H1 (cell line): ENCODE data around the gene AFF2. TPM values are rescaled to one million over a fixed set of nuclear protein-coding genes. Genes with fewer than 3 reads are reported as not detected.

Source experiments
- CTCF ChIA-PET: fragments of 300-600 bp; sonication (Branson Sonifier 250); formaldehyde crosslinking; loops from one replicate; lab custom pipeline; 2021; ENCODE audit not compliant: partially characterized antibody; lab: Charles Lee
- POLR2A ChIA-PET: fragments of 300-600 bp; sonication (Branson Sonifier 250); formaldehyde crosslinking; loops from one replicate; lab custom pipeline; 2021; ENCODE audit warnings: inconsistent platforms; ENCODE audit not compliant: partially characterized antibody; lab: Charles Lee
- DNase-seq, 2 experiments: peaks; one replicate each; pipeline versions ENCODE4 v3.0.0 to v3.0.0-alpha.2; 2010 to 2022; ENCODE audit warnings: low spot score in 2 of 2, low read depth in 1 of 2, mixed read lengths in 1 of 2
- FAIRE-seq: peaks from 2 replicates; lab custom pipeline; 2011; peaks lifted over from hg19 to GRCh38; lab: Jason Lieb, UNC
- H2AFZ ChIP-seq: 2 replicates; pipeline ENCODE4 v1.8.1; 2012; ENCODE audit warnings: low read length, inconsistent platforms
- H2AK5ac ChIP-seq: 2 replicates; pipeline ENCODE4 v1.6.1; 2013; ENCODE audit warnings: low read depth, low read length
- H2BK120ac ChIP-seq: replicated peaks from 2 replicates; pipeline ENCODE3; 2013; ENCODE audit warnings: low read depth, low read length, inconsistent platforms
- H2BK12ac ChIP-seq: 2 replicates; pipeline ENCODE4 v1.6.1; 2013; ENCODE audit warnings: low read depth, low read length
- H2BK15ac ChIP-seq: 2 replicates; pipeline ENCODE4 v1.6.1; 2013; ENCODE audit warnings: low read length
- H2BK20ac ChIP-seq: 2 replicates; pipeline ENCODE4 v1.6.1; 2013; ENCODE audit warnings: low read length
- H2BK5ac ChIP-seq: 2 replicates; pipeline ENCODE4 v1.6.1; 2013; ENCODE audit warnings: low read depth, low read length
- H3K14ac ChIP-seq: 2 replicates; pipeline ENCODE4 v1.6.1; 2013; ENCODE audit warnings: inconsistent platforms; ENCODE audit not compliant: insufficient read length
- H3K18ac ChIP-seq: 2 replicates; pipeline ENCODE4 v1.6.1; 2013; ENCODE audit warnings: low read length; ENCODE audit errors: extremely low read depth
- H3K23ac ChIP-seq: 2 replicates; pipeline ENCODE4 v1.6.1; 2013; ENCODE audit warnings: inconsistent platforms; ENCODE audit not compliant: insufficient read length
- H3K23me2 ChIP-seq: 2 replicates; pipeline ENCODE4 v1.6.1; 2013; ENCODE audit warnings: low read depth, low read length
- H3K27ac ChIP-seq: 2 replicates; pipeline ENCODE4 v1.6.1; 2011; ENCODE audit warnings: low read depth, low read length, inconsistent platforms
- H3K27me3 ChIP-seq, 4 experiments: replicated peaks in 1 of 4; 1 replicate in 1 of 4; 2 replicates in 3 of 4; pipeline versions ENCODE4 v1.6.1 to v1.8.1; 2011 to 2013; ENCODE audit warnings: low read length in 3 of 4, mild to moderate bottlenecking in 3 of 4, inconsistent platforms in 2 of 4, mixed read lengths in 2 of 4, moderate library complexity in 1 of 4; ENCODE audit not compliant: control insufficient read depth in 3 of 4, insufficient read depth in 3 of 4; ENCODE audit errors: extremely low read depth in 1 of 4
- H3K36me3 ChIP-seq, 4 experiments: 2 replicates each; pipeline versions ENCODE4 v1.6.1 to v1.8.1; 2011 to 2013; ENCODE audit warnings: mild to moderate bottlenecking in 4 of 4, low read length in 3 of 4, moderate library complexity in 2 of 4, control low read depth in 1 of 4, inconsistent platforms in 1 of 4; ENCODE audit not compliant: insufficient read depth in 4 of 4, control insufficient read depth in 2 of 4
- H3K4ac ChIP-seq: replicated peaks from 2 replicates; pipeline ENCODE3; 2013; ENCODE audit warnings: low read length, low read depth, mixed read lengths, inconsistent platforms; ENCODE audit not compliant: insufficient read length
- H3K4me1 ChIP-seq, 4 experiments: replicated peaks in 1 of 4; 1 replicate in 1 of 4; 2 replicates in 3 of 4; pipeline versions ENCODE4 v1.6.1 to v1.8.1; 2011 to 2013; ENCODE audit warnings: low read length in 3 of 4, inconsistent platforms in 2 of 4, mixed read lengths in 1 of 4; ENCODE audit not compliant: insufficient read depth in 4 of 4, control insufficient read depth in 3 of 4
- H3K4me2 ChIP-seq, 2 experiments: 2 replicates each; pipeline versions ENCODE4 v1.6.1 to v1.8.1; 2011 to 2013; ENCODE audit warnings: low read depth in 2 of 2, low read length in 2 of 2, control low read depth in 1 of 2, inconsistent platforms in 1 of 2, mild to moderate bottlenecking in 1 of 2; ENCODE audit not compliant: insufficient read depth in 1 of 2
- H3K4me3 ChIP-seq, 4 experiments: fragments of 200-600, 300-600 bp in 1 of 4; sonication (generic), shearing (Covaris generic), sonication (Bioruptor Twin) in 1 of 4; 2 replicates each; pipeline versions ENCODE4 v1.5.1 to v1.8.1; 2011 to 2016; ENCODE audit warnings: low read length in 4 of 4, low read depth in 3 of 4, control low read depth in 2 of 4, inconsistent platforms in 2 of 4, mild to moderate bottlenecking in 2 of 4, mixed read lengths in 1 of 4, moderate library complexity in 1 of 4; ENCODE audit not compliant: insufficient read depth in 2 of 4; ENCODE audit errors: extremely low read depth in 1 of 4
- H3K56ac ChIP-seq: replicated peaks from 2 replicates; pipeline ENCODE3; 2013; ENCODE audit warnings: low read depth, mild to moderate bottlenecking, mixed read lengths, low read length, inconsistent platforms; ENCODE audit not compliant: insufficient read length
- H3K79me1 ChIP-seq: 2 replicates; pipeline ENCODE4 v1.6.1; 2013; ENCODE audit warnings: low read depth, low read length, control low read depth
- H3K79me2 ChIP-seq, 2 experiments: 2 replicates each; pipeline versions ENCODE4 v1.6.1 to v1.8.1; 2012 to 2013; ENCODE audit warnings: low read length in 2 of 2, mild to moderate bottlenecking in 2 of 2, inconsistent platforms in 1 of 2; ENCODE audit not compliant: insufficient read depth in 2 of 2, control insufficient read depth in 1 of 2
- H3K9ac ChIP-seq, 4 experiments: replicated peaks in 1 of 4; 1 replicate in 1 of 4; 2 replicates in 3 of 4; pipeline versions ENCODE4 v1.6.1 to v1.8.1; 2011 to 2013; ENCODE audit warnings: low read depth in 3 of 4, low read length in 3 of 4, control low read depth in 2 of 4, mild to moderate bottlenecking in 2 of 4, moderate library complexity in 2 of 4, inconsistent platforms in 1 of 4; ENCODE audit errors: extremely low read depth in 1 of 4
- H3K9me3 ChIP-seq, 2 experiments: 2 replicates each; pipeline versions ENCODE4 v1.6.1 to v1.8.1; 2012 to 2013; ENCODE audit warnings: mild to moderate bottlenecking in 2 of 2, moderate library complexity in 2 of 2, control low read depth in 1 of 2, inconsistent platforms in 1 of 2, low read depth in 1 of 2, low read length in 1 of 2, mixed read lengths in 1 of 2; ENCODE audit not compliant: insufficient read depth in 2 of 2
- H4K20me1 ChIP-seq, 2 experiments: replicated peaks in 1 of 2; 2 replicates each; pipeline versions ENCODE3 to v1.8.1; 2011 to 2013; ENCODE audit warnings: inconsistent platforms in 2 of 2, low read length in 2 of 2, mild to moderate bottlenecking in 1 of 2; ENCODE audit not compliant: insufficient read depth in 2 of 2, control insufficient read depth in 1 of 2
- H4K5ac ChIP-seq: 2 replicates; pipeline ENCODE4 v1.6.1; 2013; ENCODE audit warnings: low read length, low read depth, mixed read lengths, inconsistent platforms; ENCODE audit not compliant: insufficient read length
- H4K8ac ChIP-seq: 2 replicates; pipeline ENCODE4 v1.8.0; 2013; ENCODE audit warnings: mild to moderate bottlenecking, moderate library complexity, low read length, inconsistent platforms; ENCODE audit not compliant: insufficient read depth; ENCODE audit errors: extremely low read depth
- H4K91ac ChIP-seq: replicated peaks from 2 replicates; pipeline ENCODE3; 2013; ENCODE audit warnings: low read length, mixed read lengths, inconsistent platforms; ENCODE audit not compliant: insufficient read length
- BRCA1 ChIP-seq: IDR thresholded peaks from 2 replicates; pipeline ENCODE4 v1.6.1; 2012; ENCODE audit warnings: low read depth, low read length, improper control_type of control experiment
- CHD1 ChIP-seq: IDR thresholded peaks from 2 replicates; pipeline ENCODE4 v1.6.1; 2012; ENCODE audit warnings: low read depth, low read length, improper control_type of control experiment
- EZH2 ChIP-seq: fragments of 200-600 bp; sonication (generic); IDR thresholded peaks from 2 replicates; pipeline ENCODE4 v1.7.1; 2012; ENCODE audit warnings: low read depth, mild to moderate bottlenecking, moderate library complexity, low read length, inconsistent platforms; ENCODE audit not compliant: severe bottlenecking
- HDAC2 ChIP-seq, 2 experiments: fragments of 300-600 bp in 1 of 2; sonication (generic) in 1 of 2; IDR thresholded peaks; 2 replicates each; pipeline ENCODE4 v1.6.1; 2011 to 2012; ENCODE audit warnings: low read depth in 2 of 2, low read length in 2 of 2, mild to moderate bottlenecking in 2 of 2, moderate library complexity in 2 of 2, borderline replicate concordance in 1 of 2, inconsistent platforms in 1 of 2
- JUND ChIP-seq: IDR thresholded peaks from 2 replicates; pipeline ENCODE4 v1.6.1; 2011; ENCODE audit warnings: mild to moderate bottlenecking, improper control_type of control experiment, low read length
- PHF8 ChIP-seq: fragments of 200-600 bp; sonication (generic); conservative IDR thresholded peaks from 2 replicates; pipeline ENCODE4 v1.7.1; 2012; ENCODE audit warnings: low read depth, mild to moderate bottlenecking, inconsistent platforms, low read length, moderate library complexity
- POU5F1 ChIP-seq: IDR thresholded peaks from 2 replicates; pipeline ENCODE4 v1.6.1; 2011; ENCODE audit warnings: low read depth, mild to moderate bottlenecking, low read length, moderate library complexity
- SP1 ChIP-seq: IDR thresholded peaks from 2 replicates; pipeline ENCODE4 v1.6.1; 2011; ENCODE audit warnings: low read depth, low read length
- TAF7 ChIP-seq: optimal IDR thresholded peaks from 2 replicates; pipeline ENCODE3; 2011; ENCODE audit warnings: low read depth, mild to moderate bottlenecking, inconsistent platforms, low read length, moderate library complexity, borderline replicate concordance
- YY1 ChIP-seq: IDR thresholded peaks from 2 replicates; pipeline ENCODE4 v1.6.1; 2011; ENCODE audit warnings: low read depth, mild to moderate bottlenecking, low read length
- polyA plus RNA-seq, 7 experiments: library from polyadenylated mRNA; depleted of rRNA in 3 of 7; stranded (reverse) in 5 of 7; unstranded in 2 of 7; fragments of >200 nt in 5 of 7; fragments of 200-250 nt in 2 of 7; gene quantifications; 1 replicate in 5 of 7; 2 replicates in 1 of 7; 4 replicates in 1 of 7; pipeline versions ENCODE4 v1.2.1 to v1.2.3, GENCODE V29; 2011 to 2013; ENCODE audit warnings: missing spikeins in 2 of 7, mixed read lengths in 2 of 7
- total RNA-seq: library from RNA; stranded (reverse); fragmentation: NEBNext Ultra II Directional; extraction: Animal tissue kit (Norgen Biotek cat#: 25700); gene quantifications from 2 replicates; pipeline ENCODE4 v1.2.1, GENCODE V29; 2021

The AFF2 gene
- total and polyA plus RNA-seq, 2 of the 8 experiments (the other 6 are each of a cell fraction or from before 2014, with no cell fraction given) = 2.0 to 7.3 TPM

GRCh38 chrX:149039057-149039456 is 538.6 kb downstream of the AFF2 start:
- Histone ChIP-seq H3K4me1 (no peaks in the 10 kb centered on the region), H3K9me3 (no peaks in the 10 kb centered on the region), H2BK20ac (no peak overlapping the region), H3K27me3 (no peaks in the 10 kb centered on the region), H3K4ac (no peak overlapping the region), H2BK12ac (no peak overlapping the region), H3K79me2 (no peaks in the 10 kb centered on the region), H3K4me3 (no peak overlapping the region), H4K8ac (no peak overlapping the region), H2BK120ac (no peak overlapping the region), H3K79me1 (no peaks in the 10 kb centered on the region), H3K14ac (no peak overlapping the region), H3K23ac (no peak overlapping the region), H4K91ac (no peak overlapping the region), H2AK5ac (no peak overlapping the region), H3K56ac (no peak overlapping the region), H3K18ac (no peak overlapping the region), H3K27ac (no peak overlapping the region), H2BK15ac (no peak overlapping the region), H4K20me1 (no peaks in the 10 kb centered on the region), H2AFZ (no peak overlapping the region), H3K36me3 (no peaks in the 10 kb centered on the region), H3K23me2 (no peaks in the 10 kb centered on the region), H4K5ac (no peak overlapping the region), H2BK5ac (no peak overlapping the region), H3K4me2 (no peak overlapping the region), H3K9ac (no peak overlapping the region)
- ChIA-PET CTCF (no interaction called here), POLR2A (no interaction called here)
- no peak for FAIRE-seq
- TF ChIP-seq TAF7 (no peak), PHF8 (no peak), CHD1 (no peak), HDAC2 (IDR thresholded peaks at IDR 0.05; ENCODE audit: borderline replicate concordance in 1 of 2, low read depth in 2 of 2, low read length in 2 of 2) (no peak), EZH2 (no peak), BRCA1 (no peak), POU5F1 (no peak), SP1 (no peak), JUND (no peak), YY1 (no peak)
- no peak for DNase-seq
